HG03159 (cell line): ENCODE results near the gene MACROD2.
"Not testable (repeated sequence)": the region's sequence is repeated elsewhere in the genome, so short reads cannot be mapped to it uniquely, and the experiment has no call there.

Source experiments
- ATAC-seq: cut with Tn5 transposase; IDR thresholded peaks from one replicate; pipeline ENCODE4 v1.9.1; 2021; ENCODE audit warnings: mild to moderate bottlenecking, moderate library complexity; ENCODE audit not compliant: unreplicated experiment

The MACROD2 gene

GRCh38 chr20:15179781-15180180 lies 1184.5 kb downstream of the MACROD2 start:
- ATAC-seq: no peak

GRCh38 chr20:15185322-15185721 lies 1190.0 kb downstream of the MACROD2 start:
- ATAC-seq: no peak

- no peak for ATAC-seq
These were observed 1190.6 kb downstream of the MACROD2 start for GRCh38 chr20:15185913-15186312.

GRCh38 chr20:15187612-15188011 lies 1192.3 kb downstream of the MACROD2 start:
- ATAC-seq: no peak

GRCh38 chr20:15188415-15188814 lies 1193.1 kb downstream of the MACROD2 start:
- no peak for ATAC-seq

GRCh38 chr20:15191082-15191723 lies 1195.9 kb downstream of the MACROD2 start:
- no peak for ATAC-seq

- ATAC-seq: no peak
These were observed 1200.1 kb downstream of the MACROD2 start for GRCh38 chr20:15195378-15195777.

GRCh38 chr20:15196547-15197255 lies 1201.4 kb downstream of the MACROD2 start:
- ATAC-seq: peak; percentile 43

GRCh38 chr20:15198017-15198416 lies 1202.7 kb downstream of the MACROD2 start:
- ATAC-seq: not testable (repeated sequence)

GRCh38 chr20:15199698-15200097 lies 1204.4 kb downstream of the MACROD2 start:
- peak; percentile 53 for ATAC-seq

GRCh38 chr20:15200147-15200565 lies 1204.8 kb downstream of the MACROD2 start:
- ATAC-seq: peak; percentile 67

GRCh38 chr20:15201602-15202001 lies 1206.3 kb downstream of the MACROD2 start:
- ATAC-seq: no peak

GRCh38 chr20:15204234-15204633 lies 1208.9 kb downstream of the MACROD2 start:
- no peak for ATAC-seq

- ATAC-seq: no peak
These were observed 1209.7 kb downstream of the MACROD2 start for GRCh38 chr20:15205028-15205427.

- no peak for ATAC-seq
These were observed 1210.4 kb downstream of the MACROD2 start for GRCh38 chr20:15205719-15206118.

- no peak for ATAC-seq
These were observed 1214.2 kb downstream of the MACROD2 start for GRCh38 chr20:15209537-15209936.

- no peak for ATAC-seq
These were observed 1218.7 kb downstream of the MACROD2 start for GRCh38 chr20:15214051-15214450.

- no peak for ATAC-seq
These were observed 1224.8 kb downstream of the MACROD2 start for GRCh38 chr20:15220009-15220656.

- ATAC-seq: no peak
These were observed 1225.7 kb downstream of the MACROD2 start for GRCh38 chr20:15220778-15221565.

GRCh38 chr20:15222502-15223330 lies 1227.4 kb downstream of the MACROD2 start:
- ATAC-seq: no peak
